IMR-90 (cell line): ENCODE results near the gene REPS1. TPM values are rescaled to one million over a fixed set of nuclear protein-coding genes. Genes with fewer than 3 reads are reported as not detected.

Source experiments
- ATAC-seq: fragments of 200-7000 bp; cut with Tn5 transposase; 2 replicates; pipeline ENCODE4 v1.9.1; 2020; ENCODE audit warnings: low read depth, mild to moderate bottlenecking, moderate library complexity
- BruUV-seq: library from RNA; stranded (reverse); fragments of 400-500 nt; replicated peaks from 2 replicates; lab custom pipeline; 2021; lab: Mats Ljungman, UMichigan
- CTCF ChIA-PET: fragments of 300-600 bp; formaldehyde crosslinking; extraction: SDS; loops from one replicate; lab custom pipeline; 2021; ENCODE audit warnings: antibody characterized with exemption; lab: Yijun Ruan, JAX
- POLR2A ChIA-PET: fragments of 300-600 bp; sonication (Branson Sonifier 250); formaldehyde crosslinking; loops from one replicate; lab custom pipeline; 2022; ENCODE audit warnings: antibody characterized with exemption; ENCODE audit not compliant: unreplicated experiment; lab: Charles Lee
- DNase-seq: peaks from one replicate; pipeline ENCODE4 v3.0.0; 2013
- H2AFZ ChIP-seq: replicated peaks from 2 replicates; pipeline ENCODE3; 2013; ENCODE audit warnings: low read length, mild to moderate bottlenecking; ENCODE audit not compliant: poor library complexity
- H2AK5ac ChIP-seq: 2 replicates; pipeline ENCODE4 v1.6.1; 2013; ENCODE audit warnings: low read depth, low read length, inconsistent platforms
- H2AK9ac ChIP-seq: replicated peaks from 2 replicates; pipeline ENCODE3; 2013; ENCODE audit warnings: mild to moderate bottlenecking, low read depth, low read length, moderate library complexity; ENCODE audit not compliant: poor library complexity
- H2BK120ac ChIP-seq: 2 replicates; pipeline ENCODE4 v1.6.1; 2013; ENCODE audit warnings: low read depth, low read length, inconsistent platforms
- H2BK15ac ChIP-seq: 3 replicates; pipeline ENCODE4 v1.6.1; 2013; ENCODE audit warnings: low read depth, low read length, inconsistent platforms
- H2BK20ac ChIP-seq: 2 replicates; pipeline ENCODE4 v1.6.1; 2013; ENCODE audit warnings: low read depth, mild to moderate bottlenecking, inconsistent platforms, low read length, moderate library complexity
- H2BK5ac ChIP-seq: 2 replicates; pipeline ENCODE4 v1.6.1; 2013; ENCODE audit warnings: mild to moderate bottlenecking, low read depth, low read length, inconsistent platforms; ENCODE audit not compliant: poor library complexity, severe bottlenecking
- H3K14ac ChIP-seq: replicated peaks from 2 replicates; pipeline ENCODE4 v1.6.1; 2013; ENCODE audit warnings: low read depth, low read length, inconsistent platforms
- H3K18ac ChIP-seq: 2 replicates; pipeline ENCODE4 v1.6.1; 2013; ENCODE audit warnings: low read depth, low read length, control low read depth
- H3K23ac ChIP-seq: 2 replicates; pipeline ENCODE4 v1.6.1; 2013; ENCODE audit warnings: low read depth, low read length, inconsistent platforms
- H3K27ac ChIP-seq: 2 replicates; pipeline ENCODE4 v1.5.1; 2013; ENCODE audit warnings: mild to moderate bottlenecking, control low read depth, low read length; ENCODE audit not compliant: insufficient read depth
- H3K27me3 ChIP-seq: 2 replicates; pipeline ENCODE4 v1.6.1; 2013; ENCODE audit warnings: low read length; ENCODE audit not compliant: control insufficient read depth, insufficient read depth
- H3K36me3 ChIP-seq: 2 replicates; pipeline ENCODE4 v1.6.1; 2013; ENCODE audit warnings: low read length, mixed read lengths; ENCODE audit not compliant: control insufficient read depth, insufficient read depth
- H3K4ac ChIP-seq: 2 replicates; pipeline ENCODE4 v1.6.1; 2013; ENCODE audit warnings: low read depth, low read length, inconsistent platforms
- H3K4me1 ChIP-seq: 2 replicates; pipeline ENCODE4 v1.6.1; 2013; ENCODE audit warnings: low read length, mixed read lengths; ENCODE audit not compliant: control insufficient read depth, insufficient read depth
- H3K4me2 ChIP-seq: 2 replicates; pipeline ENCODE4 v1.6.1; 2013; ENCODE audit warnings: low read depth, mild to moderate bottlenecking, control low read depth, low read length, moderate library complexity
- H3K4me3 ChIP-seq: 2 replicates; pipeline ENCODE4 v1.5.1; 2013; ENCODE audit warnings: low read depth, mild to moderate bottlenecking, control low read depth, low read length, moderate library complexity; ENCODE audit not compliant: insufficient read depth
- H3K56ac ChIP-seq: 2 replicates; pipeline ENCODE4 v1.6.1; 2013; ENCODE audit warnings: low read length, inconsistent platforms; ENCODE audit not compliant: insufficient read depth; ENCODE audit errors: extremely low read depth
- H3K79me1 ChIP-seq, 2 experiments: 2 replicates each; pipeline ENCODE4 v1.6.1; 2013; ENCODE audit warnings: low read length in 2 of 2, inconsistent platforms in 1 of 2, low read depth in 1 of 2
- H3K9ac ChIP-seq: 2 replicates; pipeline ENCODE4 v1.6.1; 2013; ENCODE audit warnings: low read depth, low read length, control low read depth
- H3K9me1 ChIP-seq: 2 replicates; pipeline ENCODE4 v1.6.1; 2013; ENCODE audit warnings: low read length, inconsistent platforms; ENCODE audit not compliant: insufficient read depth
- H3K9me3 ChIP-seq: 2 replicates; pipeline ENCODE4 v1.6.1; 2013; ENCODE audit warnings: low read length; ENCODE audit not compliant: control insufficient read depth, insufficient read depth
- H4K20me1 ChIP-seq: 2 replicates; pipeline ENCODE4 v1.6.1; 2013; ENCODE audit warnings: low read length, inconsistent platforms; ENCODE audit not compliant: insufficient read depth
- H4K5ac ChIP-seq: 2 replicates; pipeline ENCODE4 v1.6.1; 2013; ENCODE audit warnings: mild to moderate bottlenecking, low read depth, low read length, control low read depth
- H4K8ac ChIP-seq, 2 experiments: 2 replicates each; pipeline ENCODE4 v1.6.1; 2013; ENCODE audit warnings: low read depth in 2 of 2, low read length in 2 of 2, control low read depth in 1 of 2, inconsistent platforms in 1 of 2
- H4K91ac ChIP-seq: 2 replicates; pipeline ENCODE4 v1.6.1; 2013; ENCODE audit warnings: low read depth, low read length, inconsistent platforms; ENCODE audit not compliant: insufficient read depth
- RFX5 ChIP-seq: IDR thresholded peaks from 2 replicates; pipeline ENCODE4 v1.8.0; 2012; ENCODE audit warnings: low read depth, mild to moderate bottlenecking, low read length, moderate library complexity
- USF2 ChIP-seq: fragments of 150-350 bp; IDR thresholded peaks from 2 replicates; pipeline ENCODE4 v1.6.1; 2017; ENCODE audit warnings: mild to moderate bottlenecking, antibody characterized with exemption, low read length, low read depth
- WGBS, 2 experiments: methylation state at CpG; one replicate each; pipeline versions ENCODE4 v1.1.5 to v1.1.7; 2013; ENCODE audit warnings: missing lambda C conversion rate in 2 of 2; ENCODE audit not compliant: insufficient read length in 1 of 2; ENCODE audit errors: extremely low coverage in 2 of 2; 5-methylcytosine and 5-hydroxymethylcytosine counted together
- dilution Hi-C: fragments of 300-500 bp; cut with HindIII; formaldehyde crosslinking; loops from one replicate; pipeline ENCODE4 v1.14.3; 2018; ENCODE audit warnings: low sequenced_read_pairs; ENCODE audit not compliant: unreplicated experiment
- in situ Hi-C: fragments of 300-500 bp; cut with MboI; formaldehyde crosslinking; loops from 3 replicates; pipeline ENCODE4 v1.14.3; 2019; ENCODE audit warnings: low sequenced_read_pairs, inconsistent platforms, mixed read lengths
- intact Hi-C: fragments of 100-400 bp; cut with micrococcal nuclease; formaldehyde crosslinking; loops from 2 replicates; pipeline ENCODE4 v1.10.0; 2022
- polyA plus RNA-seq, 3 experiments: library from polyadenylated mRNA; depleted of rRNA; stranded (reverse); fragments of >200 nt; gene quantifications; 2 replicates each; pipeline ENCODE4 v1.2.3, GENCODE V29; 2012; ENCODE audit warnings: low replicate concordance in 1 of 3
- total RNA-seq: library from RNA; depleted of rRNA; stranded (reverse); fragments of >200 nt; gene quantifications from 2 replicates; pipeline ENCODE4 v1.2.3, GENCODE V29; 2012

REPS1 gene
- total and polyA plus RNA-seq, 2 of the 4 experiments (the other 2 are of a cell fraction) = 21.9 to 24.2 TPM

- DNase-seq = no peak
Measured at GRCh38 chr6:139028215-139028657, 40.2 kb upstream of the REPS1 start.

More at GRCh38 chr6:139028215-139028657, 40.2 kb upstream of the REPS1 start:
- peak overlapping the region; percentile 89 for H3K27ac ChIP-seq
- peak overlapping the region; percentile 98 for H3K4me3 ChIP-seq
- peak overlapping the region; percentile 44 to 72; a peak in 2 of 4 replicates for H4K8ac ChIP-seq
- H2AK5ac ChIP-seq = no peak overlapping the region
- H3K79me1 ChIP-seq = peaks cover 7 to 40% of the 10 kb centered on the region in 2 experiments
- in situ Hi-C loops = no loop called here
- peaks cover 1% of the 10 kb centered on the region; the same call in 1 of the 2 replicates for H3K36me3 ChIP-seq
- no peak for TF ChIP-seq RFX5
- no peak for TF ChIP-seq USF2
- dilution Hi-C loops = no loop called here
- H4K5ac ChIP-seq = no peak overlapping the region; the same call in 1 of the 2 replicates
- H3K9ac ChIP-seq = peak overlapping the region; percentile 85
- CTCF ChIA-PET = no interaction called here
- peak overlapping the region; percentile 4 for H2AK9ac ChIP-seq
- peaks cover 6% of the 10 kb centered on the region; the same call in 1 of the 2 replicates for H3K9me1 ChIP-seq
- POLR2A ChIA-PET = no interaction called here
- peak overlapping the region; percentile 59 for H2BK120ac ChIP-seq
- ATAC-seq = no peak
- intact Hi-C loops = no loop called here
- peak overlapping the region; percentile 64 for H4K91ac ChIP-seq
- H3K18ac ChIP-seq = no peak overlapping the region; the same call in 1 of the 2 replicates
- H2AFZ ChIP-seq = peak overlapping the region; percentile 98
- peak overlapping the region; percentile 46; the same call in 1 of the 2 replicates for H3K56ac ChIP-seq
- H3K4me2 ChIP-seq = peak overlapping the region; percentile 87
- no peak overlapping the region for H2BK15ac ChIP-seq
- no peaks in the 10 kb centered on the region; the same call in 1 of the 2 replicates for H3K4me1 ChIP-seq
- H2BK20ac ChIP-seq = 0 out of 2 replicates have a peak overlapping the region, but pooled peaks have one; percentile 26
- no peaks in the 10 kb centered on the region for H3K9me3 ChIP-seq
- WGBS, 2 experiments = 0% methylated on average over 6 of the region's 14 CpGs; no CpG with 5 or more reads in 1 of the 2 experiments
- no TSS peak for BruUV-seq
- peaks cover 5% of the 10 kb centered on the region; the same call in 1 of the 2 replicates for H4K20me1 ChIP-seq
- H3K4ac ChIP-seq = peak overlapping the region; percentile 54
- H2BK5ac ChIP-seq = no peak overlapping the region
- H3K23ac ChIP-seq = peak overlapping the region; percentile 54
- H3K14ac ChIP-seq = peak overlapping the region; percentile 38; the same call in 1 of the 2 replicates
- H3K27me3 ChIP-seq = no peaks in the 10 kb centered on the region
